Stimulated activated CD8-positive, alpha-beta memory T cell treated with anti-CD3 and anti-CD28 coated beads, Interleukin-15, amount 100 ng/mL, for 4 hours (primary cell): ENCODE results near the gene NDFIP2.

Source experiments
- DNase-seq, 2 donors: peaks; one replicate each; pipeline ENCODE4 v3.0.0-alpha.2; 2020; ENCODE audit warnings: low read depth in 2 of 2

The NDFIP2 gene, protein sequence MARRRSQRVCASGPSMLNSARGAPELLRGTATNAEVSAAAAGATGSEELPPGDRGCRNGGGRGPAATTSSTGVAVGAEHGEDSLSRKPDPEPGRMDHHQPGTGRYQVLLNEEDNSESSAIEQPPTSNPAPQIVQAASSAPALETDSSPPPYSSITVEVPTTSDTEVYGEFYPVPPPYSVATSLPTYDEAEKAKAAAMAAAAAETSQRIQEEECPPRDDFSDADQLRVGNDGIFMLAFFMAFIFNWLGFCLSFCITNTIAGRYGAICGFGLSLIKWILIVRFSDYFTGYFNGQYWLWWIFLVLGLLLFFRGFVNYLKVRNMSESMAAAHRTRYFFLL

DNA sequence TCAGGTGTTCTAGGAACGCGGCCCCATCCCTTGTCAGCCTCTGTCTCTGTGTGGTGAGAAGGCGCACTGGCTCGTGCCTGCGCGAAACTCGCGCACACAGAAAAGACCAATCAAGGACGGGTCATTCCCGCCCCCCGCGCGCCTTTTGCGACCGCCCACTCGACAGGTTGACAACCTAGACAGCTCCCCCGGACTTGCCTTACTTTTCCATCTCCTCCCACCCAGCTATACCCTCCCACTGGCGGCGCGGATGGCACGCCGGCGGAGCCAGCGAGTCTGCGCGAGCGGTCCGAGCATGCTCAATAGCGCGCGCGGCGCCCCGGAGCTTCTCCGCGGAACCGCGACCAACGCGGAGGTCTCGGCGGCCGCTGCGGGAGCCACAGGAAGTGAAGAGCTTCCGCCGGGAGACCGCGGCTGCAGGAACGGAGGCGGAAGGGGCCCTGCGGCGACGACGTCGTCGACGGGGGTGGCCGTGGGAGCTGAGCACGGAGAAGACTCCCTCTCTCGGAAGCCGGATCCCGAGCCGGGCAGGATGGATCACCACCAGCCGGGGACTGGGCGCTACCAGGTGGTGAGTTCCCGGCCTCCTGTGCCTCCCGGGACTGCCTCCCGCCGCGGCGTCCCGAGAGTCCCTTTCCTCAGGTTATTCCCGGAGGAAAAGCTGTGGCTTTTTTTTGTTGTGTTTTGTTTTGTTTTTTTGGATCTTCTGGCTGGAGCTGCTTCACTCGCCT is at the start of gene NDFIP2:
Gene NDFIP2, plus strand, starts transcription at position 202 of the 731 bp plus-strand sequence. Its CDS starts 49 bp downstream, at position 251.
- DNase-seq, result peak; percentile 90 to 94

DNA sequence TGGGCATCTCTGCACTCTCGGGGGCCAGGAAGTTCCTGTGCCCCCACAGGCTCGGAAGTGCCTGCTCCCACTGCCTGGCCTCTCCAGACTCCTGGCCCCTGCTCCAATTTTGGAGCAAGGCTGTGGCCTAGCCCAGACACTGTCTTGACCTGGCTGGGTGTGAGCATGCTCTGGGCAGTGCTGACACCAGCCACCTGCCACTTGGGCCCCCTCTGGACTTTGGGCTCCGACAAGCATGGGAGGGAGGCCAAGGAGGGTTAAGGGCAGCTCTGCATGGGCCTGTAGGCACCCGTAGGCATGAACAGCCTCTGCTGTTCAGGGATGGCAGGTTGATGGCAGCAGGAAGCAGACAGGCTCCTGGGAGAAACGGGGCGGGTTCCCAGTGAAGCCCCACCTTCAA is 48.9 kb upstream of the NDFIP2 start:
- DNase-seq, result no peak

- DNase-seq, result no peak
Observed at GRCh38 chr13:79432992-79433391, 48.0 kb upstream of the NDFIP2 start.

DNA sequence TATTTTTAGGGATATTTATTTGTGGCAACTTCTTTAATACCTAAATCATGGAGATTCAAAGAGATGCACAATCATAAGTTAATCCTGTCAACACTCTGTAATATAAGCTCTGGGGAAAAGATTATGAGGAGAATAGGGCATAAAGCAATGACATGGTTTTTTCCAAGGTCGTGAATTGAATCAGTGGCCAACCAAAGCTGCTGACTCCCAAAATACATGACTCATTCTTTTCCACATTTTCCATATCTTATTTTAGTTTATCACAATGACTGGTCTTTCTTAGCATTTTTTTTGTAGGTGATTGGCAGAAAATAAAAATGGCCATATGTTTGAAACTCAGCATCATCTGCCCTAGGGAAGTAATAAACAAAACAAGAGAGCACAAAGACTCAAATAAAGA is 46.4 kb upstream of the NDFIP2 start:
- no peak for DNase-seq

- no peak for DNase-seq
Observed at GRCh38 chr13:79435561-79435990, 45.4 kb upstream of the NDFIP2 start.

GRCh38 chr13:79439275-79439674 is 41.7 kb upstream of the NDFIP2 start:
- no peak for DNase-seq

DNA sequence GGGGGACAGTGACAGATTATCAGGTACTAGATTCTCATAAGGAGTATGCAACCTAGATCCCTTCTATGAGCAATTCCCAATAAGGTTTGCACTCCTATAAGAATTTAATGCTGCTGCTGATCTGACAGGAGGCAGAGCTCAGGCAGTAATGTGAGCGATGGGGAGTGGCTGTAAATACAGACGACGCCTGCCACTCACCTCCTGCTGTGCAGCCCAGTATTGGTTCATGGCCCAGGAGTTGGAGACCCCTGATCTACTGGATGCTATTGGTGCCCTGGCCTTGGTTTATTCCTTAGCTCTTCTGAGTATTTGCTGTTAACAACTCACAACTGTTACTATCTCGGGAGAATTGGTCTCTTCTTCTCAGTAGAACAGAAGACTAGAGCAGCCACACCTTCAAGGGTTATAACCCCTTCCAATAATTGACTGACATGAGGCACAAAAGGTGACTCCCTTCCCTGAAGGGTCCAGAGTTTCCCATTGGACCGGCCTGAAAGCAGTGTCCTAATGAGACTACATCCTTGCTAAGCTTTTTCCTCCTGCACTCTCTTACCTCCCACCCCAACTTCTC is 39.9 kb upstream of the NDFIP2 start:
- DNase-seq, result no peak

DNA sequence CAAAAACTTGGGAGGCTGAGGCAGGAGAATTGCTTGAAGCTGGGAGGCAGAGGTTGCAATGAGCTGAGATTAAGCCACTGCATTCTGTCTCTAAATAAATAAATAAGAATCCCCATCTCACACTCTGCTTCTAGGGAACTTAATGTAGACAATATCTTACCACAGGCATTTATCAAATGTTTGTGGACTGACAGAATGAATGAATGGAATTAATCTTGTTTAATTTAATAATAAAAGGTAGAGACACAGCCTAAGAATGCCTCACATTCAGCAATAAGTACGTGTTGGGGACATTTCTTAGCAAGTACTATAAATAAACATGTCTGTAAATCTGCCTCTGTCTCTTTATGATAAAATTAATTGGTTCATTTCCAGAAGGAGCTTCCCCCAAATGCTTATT is 38.7 kb upstream of the NDFIP2 start:
- no peak for DNase-seq

DNA sequence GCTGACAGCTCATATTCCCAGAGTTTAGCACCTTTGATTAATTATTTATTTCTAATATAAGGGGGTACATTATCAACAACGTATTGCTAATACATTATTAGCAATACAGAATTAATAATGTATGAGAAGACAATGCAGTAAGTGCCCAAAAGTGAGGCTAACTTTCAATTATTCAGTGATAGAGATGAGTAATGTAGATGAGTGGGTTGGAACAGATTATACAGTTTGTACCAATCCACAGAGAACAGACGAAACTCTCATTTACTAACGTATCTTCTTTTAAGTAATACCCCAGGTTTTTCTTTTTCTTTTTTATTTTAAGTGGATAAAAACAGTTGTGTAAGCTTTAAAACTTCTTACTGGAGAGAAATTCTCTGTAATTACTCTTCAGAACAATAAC is 38.2 kb upstream of the NDFIP2 start:
- no peak for DNase-seq

DNA sequence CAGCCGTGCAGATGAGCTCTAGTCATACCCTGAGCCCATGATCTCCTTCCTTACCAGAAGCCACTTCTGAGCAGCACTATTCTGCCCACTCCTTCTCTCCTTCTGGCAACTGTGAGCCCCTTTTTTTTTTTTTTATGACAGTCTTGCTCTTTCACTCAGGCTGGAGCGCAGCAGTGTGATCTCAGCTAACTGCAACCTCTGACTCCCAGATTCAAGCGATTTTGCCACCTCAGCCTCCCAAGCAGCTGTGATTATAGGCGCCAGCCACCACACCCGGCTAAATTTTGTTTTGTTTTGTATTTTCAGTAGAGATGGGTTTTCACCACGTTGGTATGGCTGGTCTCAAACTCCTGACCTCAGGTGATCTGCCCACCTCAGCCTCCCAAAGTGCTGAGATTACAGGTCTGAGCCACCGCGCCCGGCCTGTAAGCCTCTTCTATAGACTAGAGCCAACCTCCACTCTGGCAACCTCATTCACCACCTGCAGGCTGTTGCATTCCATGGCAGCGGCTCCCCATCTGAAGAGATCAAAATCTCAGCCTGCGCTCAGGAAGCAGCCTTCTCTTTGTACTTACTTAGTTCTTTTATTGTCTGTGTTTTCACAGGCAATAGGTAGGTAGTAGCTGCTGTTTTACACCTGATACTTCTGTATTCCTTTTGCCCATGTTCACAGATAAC is 34.8 kb upstream of the NDFIP2 start:
- no peak for DNase-seq

DNA sequence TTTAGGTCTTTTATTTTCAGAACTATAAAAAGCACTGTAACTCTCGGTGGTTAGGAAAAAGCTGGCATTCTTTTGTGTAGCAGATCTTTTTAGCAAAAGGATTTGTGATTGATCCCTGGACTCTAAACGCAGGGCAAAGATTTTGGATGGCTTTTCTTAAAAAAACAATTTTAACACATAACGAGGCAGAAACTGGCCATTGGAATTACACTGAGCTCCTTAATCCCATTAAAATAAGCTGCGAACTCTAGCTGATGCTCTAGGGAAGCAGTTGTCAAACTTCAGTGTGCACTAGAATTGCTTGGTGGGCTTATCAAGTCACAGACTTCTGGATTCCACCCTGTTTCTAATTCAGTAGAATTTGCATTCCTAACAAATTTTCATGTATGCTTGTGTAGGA is 33.8 kb upstream of the NDFIP2 start:
- no peak for DNase-seq

- no peak for DNase-seq
Observed at GRCh38 chr13:79447741-79448140, 33.2 kb upstream of the NDFIP2 start.

DNA sequence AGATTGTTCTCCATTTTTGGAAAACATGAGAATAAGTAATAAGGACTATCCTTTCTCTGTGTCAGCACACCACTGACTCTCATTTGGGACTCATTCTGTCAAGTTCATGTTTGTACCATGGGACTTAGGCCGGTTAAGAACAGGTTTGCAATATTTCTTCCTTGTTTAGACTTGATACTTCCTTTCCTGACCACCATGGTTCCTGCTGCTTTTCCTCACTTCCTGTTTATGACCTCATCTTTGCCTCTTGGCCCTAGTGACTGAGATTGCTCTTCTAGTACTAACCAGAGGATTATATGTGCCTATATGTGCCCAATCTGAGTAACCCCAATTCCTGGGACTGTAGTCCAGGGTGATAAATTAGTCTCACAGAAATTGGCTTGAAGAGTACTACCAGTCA is 32.5 kb upstream of the NDFIP2 start:
- no peak for DNase-seq

GRCh38 chr13:79450110-79450509 is 30.8 kb upstream of the NDFIP2 start:
- DNase-seq, result no peak

GRCh38 chr13:79451500-79451962 is 29.4 kb upstream of the NDFIP2 start:
- peak; percentile 83 to 97 for DNase-seq

GRCh38 chr13:79452239-79452913 is 28.6 kb upstream of the NDFIP2 start:
- no peak for DNase-seq

DNA sequence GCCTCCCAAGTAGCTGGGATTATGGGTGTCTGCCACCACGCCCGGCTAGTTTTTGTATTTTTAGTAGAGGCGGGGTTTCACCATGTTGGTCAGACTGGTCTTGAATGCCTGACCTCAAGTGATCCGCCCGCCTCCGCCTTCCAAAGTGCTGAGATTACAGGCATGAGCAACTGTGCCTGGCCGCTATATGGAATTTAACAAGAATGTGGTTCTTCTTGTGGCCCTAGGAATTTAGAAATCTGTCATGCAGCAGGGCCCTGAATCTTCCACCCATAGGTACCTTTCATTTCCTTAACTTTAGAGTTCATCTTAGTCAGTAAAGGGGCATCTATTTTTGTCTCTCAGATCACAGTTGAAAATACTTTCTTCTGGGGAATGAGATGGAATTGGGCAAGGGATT is 25.6 kb upstream of the NDFIP2 start:
- DNase-seq, result no peak

- DNase-seq, result no peak
Observed at GRCh38 chr13:79456051-79456450, 24.9 kb upstream of the NDFIP2 start.

DNA sequence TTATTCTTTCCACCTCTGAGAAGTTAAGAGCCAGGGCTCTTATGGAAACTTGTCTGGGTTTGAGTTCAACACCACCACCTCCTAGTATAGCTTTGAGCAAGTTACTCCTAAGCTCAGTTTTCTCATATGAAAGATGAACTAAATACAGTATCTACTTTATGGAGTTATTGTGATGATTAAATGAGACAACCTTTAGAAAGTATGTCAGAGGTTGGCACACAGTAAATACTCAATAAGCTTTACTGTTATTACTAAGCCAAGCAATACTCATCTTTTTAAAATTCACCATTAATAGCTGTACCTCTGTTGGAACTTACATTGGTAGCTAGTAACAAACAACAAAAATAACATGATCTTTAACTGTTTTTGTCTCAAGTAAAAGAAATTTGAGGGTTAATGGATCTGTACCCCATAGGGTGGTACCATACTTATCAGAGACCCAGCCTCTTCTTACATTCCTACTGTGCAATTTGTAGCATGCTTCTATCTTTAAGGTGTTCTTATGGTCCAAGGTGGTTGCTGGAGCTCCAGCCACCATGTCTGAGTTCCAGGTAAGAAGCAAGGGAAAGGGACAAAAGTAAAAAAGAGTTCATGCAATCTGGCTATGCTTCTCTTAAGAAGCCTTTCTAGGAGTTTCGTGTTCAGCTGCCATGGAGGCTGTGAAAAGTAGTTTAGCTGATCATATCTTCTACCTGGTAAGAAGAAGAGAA is 24.1 kb upstream of the NDFIP2 start:
- no peak for DNase-seq

GRCh38 chr13:79457390-79457789 is 23.6 kb upstream of the NDFIP2 start:
- DNase-seq, result no peak

DNA sequence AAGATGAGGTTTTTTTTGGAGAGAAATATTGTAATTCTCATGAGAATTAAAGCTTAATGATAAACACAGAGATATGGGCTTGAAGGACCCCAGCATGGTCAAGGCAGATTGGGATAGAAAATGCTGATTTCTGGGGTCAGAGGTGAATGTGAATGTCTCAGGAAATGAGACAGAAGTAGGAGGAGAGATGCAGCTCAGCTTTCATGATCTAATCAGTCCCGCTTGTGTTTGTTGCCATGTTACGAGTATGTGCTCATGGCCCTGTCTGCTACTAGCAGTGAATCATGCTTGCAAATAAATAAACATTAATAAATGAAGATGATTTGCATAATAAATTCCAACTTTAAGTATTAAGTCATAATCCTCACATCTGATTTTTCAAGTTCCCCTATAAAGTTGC is 23.0 kb upstream of the NDFIP2 start:
- no peak for DNase-seq
